GM19468 (cell line): ENCODE results near the gene COPS2.
"Not testable (repeated sequence)": the region's sequence is repeated elsewhere in the genome, so short reads cannot be mapped to it uniquely, and the experiment has no call there.

Experiments
- ATAC-seq: cut with Tn5 transposase; IDR thresholded peaks from one replicate; pipeline ENCODE4 v1.9.1; 2021; ENCODE audit warnings: mild to moderate bottlenecking, moderate library complexity, moderate number of reproducible peaks; ENCODE audit not compliant: unreplicated experiment; ENCODE audit errors: extremely low read depth

The COPS2 gene

GRCh38 chr15:49115062-49115461 is 40.3 kb downstream of the COPS2 start:
- ATAC-seq: no peak

DNA sequence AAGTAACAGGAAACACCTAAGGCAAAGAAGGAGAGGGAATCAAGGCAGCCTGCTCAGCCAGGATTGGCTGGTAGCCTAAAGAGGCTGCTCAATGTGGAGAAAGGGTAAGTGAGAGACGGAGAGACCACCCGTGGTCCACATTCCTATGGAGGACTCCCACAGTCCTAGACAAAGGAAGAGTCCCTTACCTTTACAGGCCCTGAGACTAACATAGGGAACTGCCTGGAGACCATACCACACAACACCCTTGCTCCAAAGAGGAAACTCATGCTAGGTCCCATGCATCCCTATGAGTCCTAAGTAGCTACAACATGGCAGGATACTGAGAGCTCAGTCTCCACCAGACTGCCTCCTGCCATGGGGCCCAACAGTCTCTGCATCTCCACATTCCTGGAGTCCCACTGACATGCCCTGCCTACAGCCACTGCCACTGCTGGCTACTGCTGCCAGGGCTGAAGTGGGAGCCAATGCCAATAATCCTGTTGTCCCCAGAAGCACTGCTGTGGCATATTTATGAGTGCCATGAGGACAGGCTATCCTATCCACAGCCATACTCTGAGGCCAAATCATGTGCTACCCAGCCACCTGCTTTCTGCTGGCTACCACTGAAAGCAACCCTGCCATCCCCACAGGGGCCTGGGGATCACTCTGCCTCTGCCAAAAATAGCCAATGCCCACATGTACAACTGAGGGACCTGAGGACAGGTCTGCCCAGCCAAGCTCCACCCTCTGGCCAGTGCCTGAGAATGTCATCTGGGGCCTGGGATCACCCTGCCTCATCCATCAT is 45.0 kb downstream of the COPS2 start:
- no peak for ATAC-seq

- no peak for ATAC-seq
Observed at GRCh38 chr15:49103002-49103401, 52.4 kb downstream of the COPS2 start.

GRCh38 chr15:49101536-49101935 is 53.9 kb downstream of the COPS2 start:
- ATAC-seq: no peak

DNA sequence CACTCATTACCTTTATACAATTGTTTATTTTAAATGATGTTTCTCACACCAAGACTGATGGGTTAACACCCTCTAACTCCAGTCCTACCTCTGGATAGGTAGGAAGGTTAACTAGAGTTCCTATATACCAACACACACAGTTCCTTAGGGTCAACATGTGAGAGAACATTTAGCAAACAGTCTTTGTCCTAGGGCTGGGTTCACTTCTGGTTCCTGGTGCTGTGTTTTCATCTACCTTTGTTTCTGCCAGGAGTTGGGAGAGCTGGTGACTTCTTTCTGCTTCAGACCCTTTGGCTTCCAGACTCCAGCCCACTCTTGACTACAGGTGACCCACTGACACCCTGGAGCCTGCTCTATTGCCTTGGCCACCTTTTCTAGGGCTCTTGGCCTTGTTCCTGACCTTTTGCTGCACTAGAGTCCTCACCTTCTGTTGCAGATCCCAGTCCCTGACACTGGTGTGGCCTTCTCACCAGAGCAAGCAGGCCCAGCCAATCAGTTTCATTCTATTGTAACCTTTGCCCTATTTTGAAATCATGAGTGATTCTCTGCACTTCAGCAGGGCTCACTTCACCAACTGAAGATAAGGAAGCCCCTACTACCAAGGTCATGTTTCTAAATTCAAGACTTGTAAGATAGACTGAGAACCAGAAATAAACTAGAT is 59.2 kb downstream of the COPS2 start:
- ATAC-seq: no peak

GRCh38 chr15:49094923-49095322 is 60.5 kb downstream of the COPS2 start:
- ATAC-seq: no peak

GRCh38 chr15:49093252-49094105 is 61.9 kb downstream of the COPS2 start:
- ATAC-seq: no peak

GRCh38 chr15:49088996-49089395 is 66.4 kb downstream of the COPS2 start:
- ATAC-seq: no peak

DNA sequence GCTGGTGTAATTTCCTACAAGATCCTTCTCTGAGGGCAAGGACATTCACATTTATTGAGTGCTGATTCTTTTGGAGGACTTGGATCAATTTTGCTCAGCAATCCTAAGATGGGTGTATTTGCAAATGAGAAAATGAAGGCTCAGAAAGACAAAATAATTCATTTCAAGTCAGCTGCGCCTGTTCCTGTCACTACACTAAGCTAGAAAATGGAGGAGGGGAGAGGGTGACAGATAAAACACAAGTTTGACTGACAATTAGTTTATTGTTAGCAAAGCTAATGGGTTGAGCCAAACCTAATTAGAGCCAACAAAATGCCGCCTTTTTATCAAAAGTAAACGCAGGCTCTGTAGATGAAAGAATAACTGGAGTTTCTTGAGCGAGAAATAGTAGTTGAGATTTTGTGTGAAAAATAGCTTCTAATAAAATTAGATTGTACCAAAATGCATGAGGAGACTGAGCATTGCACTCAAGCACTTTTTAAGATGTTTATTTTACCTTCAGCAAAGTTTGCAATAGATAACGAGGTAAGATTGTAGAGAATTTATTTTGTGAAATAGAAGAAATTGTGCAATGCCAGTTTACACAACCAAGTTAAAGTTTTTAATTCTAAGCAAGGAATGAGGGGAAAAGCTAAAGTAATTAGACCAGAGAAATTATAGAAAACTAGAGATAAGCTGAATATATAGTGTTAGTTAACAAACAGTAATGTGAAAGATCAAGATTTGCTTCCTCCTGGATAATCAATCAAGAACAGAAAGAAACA is 69.5 kb downstream of the COPS2 start:
- no peak for ATAC-seq

- no peak for ATAC-seq
Observed at GRCh38 chr15:49084285-49084570, 71.2 kb downstream of the COPS2 start.

- ATAC-seq: no peak
Observed at GRCh38 chr15:49083401-49084284, 71.8 kb downstream of the COPS2 start.

DNA sequence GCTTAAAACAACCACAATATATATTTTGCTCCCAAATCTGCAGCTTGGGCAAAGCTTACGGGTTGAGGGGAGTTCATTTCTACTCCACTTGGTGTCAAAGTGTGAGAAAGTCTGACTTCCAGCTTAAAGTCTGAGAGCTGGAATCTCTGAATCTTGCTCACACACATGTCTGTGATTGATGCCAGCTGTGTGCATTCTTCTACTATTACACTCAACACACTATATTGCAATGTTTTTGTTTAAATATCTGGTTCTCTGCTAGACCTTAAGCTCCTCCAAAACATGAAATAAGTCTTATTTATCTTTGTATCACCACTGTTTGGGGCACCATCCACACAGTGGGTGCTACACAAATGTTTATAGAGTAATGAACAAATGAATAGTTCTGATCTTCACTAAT is 72.4 kb downstream of the COPS2 start:
- no peak for ATAC-seq

- ATAC-seq: no peak
Observed at GRCh38 chr15:49079340-49080039, 75.9 kb downstream of the COPS2 start.

DNA sequence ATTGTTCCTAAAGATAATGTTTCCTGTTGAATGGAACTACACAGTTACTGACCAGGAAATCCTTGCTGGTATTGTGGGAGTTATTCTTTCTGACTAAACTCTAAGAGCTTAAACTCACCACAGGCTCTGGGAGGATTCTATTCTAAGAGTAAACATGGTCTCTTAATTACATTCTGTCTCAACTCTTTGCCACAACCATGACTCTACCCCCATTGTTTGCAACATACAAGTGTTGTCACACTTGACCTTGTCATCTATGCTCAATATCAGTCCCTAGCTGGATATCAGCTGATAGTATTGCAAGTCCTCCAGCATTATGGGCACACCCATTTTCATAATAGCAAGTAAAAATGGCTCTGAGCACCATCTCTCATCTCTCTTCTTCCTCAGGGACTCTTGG is 79.5 kb downstream of the COPS2 start:
- no peak for ATAC-seq

- ATAC-seq: not testable (repeated sequence)
Observed at GRCh38 chr15:49074589-49075287, 80.7 kb downstream of the COPS2 start.
